Measurements from ENCODE around the gene APOA5. TPM values are rescaled to one million over a fixed set of nuclear protein-coding genes. Genes with fewer than 3 reads are reported as not detected.

Gene APOA5
- total and polyA plus RNA-seq, 4 donors = not detected

- Histone ChIP-seq H3K4me1 (ENCODE audit: control insufficient read depth in 1 of 2, insufficient read depth in 2 of 2, low read length in 2 of 2) (no peaks in the 10 kb centered on the region), H3K9me3 (ENCODE audit: control insufficient read depth, low read length) (no peaks in the 10 kb centered on the region), H3K27me3 (ENCODE audit: control insufficient read depth in 1 of 2, insufficient read depth in 2 of 2, low read length in 1 of 2) (no peaks in the 10 kb centered on the region), H3K36me3 (ENCODE audit: control insufficient read depth in 1 of 2, insufficient read depth in 2 of 2, low read length in 1 of 2) (no peaks in the 10 kb centered on the region), H3K4me3 (ENCODE audit: low read length in 2 of 2) (no peak overlapping the region), H3K27ac (ENCODE audit: low read depth in 1 of 2, low read length in 2 of 2) (no peak overlapping the region)
- ATAC-seq (ENCODE audit: low FRiP score) (no peak), DNase-seq (no peak)
- intact Hi-C loops (cut with DNase I) = loop anchor here (5.0 to 10.0 kb wide), 2 partner anchors 310 to 312 kb away; no protein-coding TSS in a partner anchor
- WGBS, 2 donors = 72 to 76% methylated on average over 2 of the region's 2 CpGs
These were observed 3.2 kb upstream of the APOA5 start for GRCh38 chr11:116794851-116795250.

- no peaks in the 10 kb centered on the region for H3K36me3 ChIP-seq (ENCODE audit: control insufficient read depth in 1 of 2, insufficient read depth in 2 of 2, low read length in 1 of 2)
- no peaks in the 10 kb centered on the region for H3K4me1 ChIP-seq (ENCODE audit: control insufficient read depth in 1 of 2, insufficient read depth in 2 of 2, low read length in 2 of 2)
- 95 to 100% methylated on average over 1 of the region's 1 CpG for WGBS, 2 donors
- H3K9me3 ChIP-seq (ENCODE audit: control insufficient read depth, low read length) = no peaks in the 10 kb centered on the region
- intact Hi-C loops (cut with DNase I) = loop anchor here (5.0 to 10.0 kb wide), 2 partner anchors 311 to 314 kb away; no protein-coding TSS in a partner anchor
- DNase-seq = no peak
- ATAC-seq (ENCODE audit: low FRiP score) = no peak
- H3K27me3 ChIP-seq (ENCODE audit: control insufficient read depth in 1 of 2, insufficient read depth in 2 of 2, low read length in 1 of 2) = no peaks in the 10 kb centered on the region
- no peak overlapping the region for H3K4me3 ChIP-seq (ENCODE audit: low read length in 2 of 2)
- no peak overlapping the region for H3K27ac ChIP-seq (ENCODE audit: low read depth in 1 of 2, low read length in 2 of 2)
These were observed 2.1 kb upstream of the APOA5 start for GRCh38 chr11:116793772-116794097.

- H3K27me3 ChIP-seq (ENCODE audit: control insufficient read depth in 1 of 2, insufficient read depth in 2 of 2, low read length in 1 of 2) = no peaks in the 10 kb centered on the region
- H3K9me3 ChIP-seq (ENCODE audit: control insufficient read depth, low read length) = no peaks in the 10 kb centered on the region
- no peak overlapping the region for H3K27ac ChIP-seq (ENCODE audit: low read depth in 1 of 2, low read length in 2 of 2)
- no peak overlapping the region for H3K4me3 ChIP-seq (ENCODE audit: low read length in 2 of 2)
- WGBS, 2 donors = 78 to 79% methylated on average over 8 of the region's 8 CpGs
- ATAC-seq (ENCODE audit: low FRiP score) = no peak
- H3K4me1 ChIP-seq (ENCODE audit: control insufficient read depth in 1 of 2, insufficient read depth in 2 of 2, low read length in 2 of 2) = no peaks in the 10 kb centered on the region
- DNase-seq = no peak
- no peaks in the 10 kb centered on the region for H3K36me3 ChIP-seq (ENCODE audit: control insufficient read depth in 1 of 2, insufficient read depth in 2 of 2, low read length in 1 of 2)
- intact Hi-C loops (cut with DNase I) = loop anchor here (5.0 to 10.0 kb wide), 2 partner anchors 312 to 314 kb away; no protein-coding TSS in a partner anchor
These were observed 1.4 kb upstream of the APOA5 start for GRCh38 chr11:116792869-116793771.

GRCh38 chr11:116792144-116792868 lies 627 bp upstream of the APOA5 start:
- 71 to 73% methylated on average over 8 of the region's 8 CpGs for WGBS, 2 donors
- no peaks in the 10 kb centered on the region for H3K9me3 ChIP-seq (ENCODE audit: control insufficient read depth, low read length)
- H3K27me3 ChIP-seq (ENCODE audit: control insufficient read depth in 1 of 2, insufficient read depth in 2 of 2, low read length in 1 of 2) = no peaks in the 10 kb centered on the region
- ATAC-seq (ENCODE audit: low FRiP score) (no peak), DNase-seq (no peak)
- no peaks in the 10 kb centered on the region for H3K36me3 ChIP-seq (ENCODE audit: control insufficient read depth in 1 of 2, insufficient read depth in 2 of 2, low read length in 1 of 2)
- H3K4me1 ChIP-seq (ENCODE audit: control insufficient read depth in 1 of 2, insufficient read depth in 2 of 2, low read length in 2 of 2) = no peaks in the 10 kb centered on the region
- intact Hi-C loops (cut with DNase I) = loop anchor here (5.0 to 10.0 kb wide), 2 partner anchors 312 to 315 kb away; no protein-coding TSS in a partner anchor
- H3K4me3 ChIP-seq (ENCODE audit: low read length in 2 of 2) = no peak overlapping the region
- H3K27ac ChIP-seq (ENCODE audit: low read depth in 1 of 2, low read length in 2 of 2) = no peak overlapping the region

DNA sequence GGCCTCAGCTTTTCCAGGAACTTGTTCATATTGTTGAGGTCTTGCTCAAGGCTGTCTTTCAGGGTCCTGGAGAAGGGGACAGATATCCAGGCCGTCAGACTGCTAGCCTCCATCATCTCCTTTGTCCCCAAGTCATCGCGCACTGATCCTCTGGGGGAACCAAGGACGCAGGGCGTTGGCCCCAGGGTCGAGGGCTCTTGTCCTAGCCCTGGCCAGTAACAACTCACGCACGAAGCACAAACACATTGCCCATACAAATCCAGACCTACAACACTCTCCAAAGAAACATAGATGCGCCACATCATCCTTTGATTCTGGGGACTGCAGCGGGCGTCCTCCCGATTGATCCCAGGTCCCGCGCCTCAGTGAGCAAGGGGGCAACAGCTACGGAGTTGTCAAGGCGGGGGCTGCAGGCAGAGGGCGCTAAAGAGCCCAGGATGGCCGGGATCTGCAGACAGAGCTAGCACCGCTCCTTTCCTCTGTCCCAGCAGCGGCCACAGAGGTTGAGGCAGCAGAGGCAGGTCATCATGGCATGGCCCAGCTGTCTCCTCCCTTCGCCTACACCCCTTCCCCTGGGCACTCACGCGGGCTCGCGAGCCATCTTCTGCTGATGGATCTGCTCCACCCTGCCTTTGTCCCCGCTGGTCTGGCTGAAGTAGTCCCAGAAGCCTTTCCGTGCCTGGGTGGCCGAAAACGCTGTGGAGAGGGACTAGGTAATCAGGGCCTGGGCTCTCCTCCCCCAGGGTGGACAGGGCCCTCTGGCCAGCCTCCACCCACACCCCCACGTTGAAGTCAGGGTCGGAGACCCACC lies 472 bp downstream of the APOA5 start:
- peak; percentile 87 to 93 for DNase-seq
- peak; percentile 83 for ATAC-seq (ENCODE audit: low FRiP score)
- no peaks in the 10 kb centered on the region for H3K36me3 ChIP-seq (ENCODE audit: control insufficient read depth in 1 of 2, insufficient read depth in 2 of 2, low read length in 1 of 2)
- no peak overlapping the region for H3K4me3 ChIP-seq (ENCODE audit: low read length in 2 of 2)
- WGBS, 2 donors = 21 to 23% methylated on average over 28 to 31 of the region's 31 CpGs
- intact Hi-C loops (cut with DNase I) = loop anchor here (2.0 to 10.0 kb wide), 3 partner anchors 46 to 316 kb away; partner anchors contain the start of gene APOA1 (in 1 of the 2)
- H3K9me3 ChIP-seq (ENCODE audit: control insufficient read depth, low read length) = no peaks in the 10 kb centered on the region
- H3K27ac ChIP-seq (ENCODE audit: low read depth in 1 of 2, low read length in 2 of 2) = no peak overlapping the region
- peaks cover 0 to 4% of the 10 kb centered on the region in 2 donors for H3K4me1 ChIP-seq (ENCODE audit: control insufficient read depth in 1 of 2, insufficient read depth in 2 of 2, low read length in 2 of 2)
- H3K27me3 ChIP-seq (ENCODE audit: control insufficient read depth in 1 of 2, insufficient read depth in 2 of 2, low read length in 1 of 2) = no peaks in the 10 kb centered on the region

DNA sequence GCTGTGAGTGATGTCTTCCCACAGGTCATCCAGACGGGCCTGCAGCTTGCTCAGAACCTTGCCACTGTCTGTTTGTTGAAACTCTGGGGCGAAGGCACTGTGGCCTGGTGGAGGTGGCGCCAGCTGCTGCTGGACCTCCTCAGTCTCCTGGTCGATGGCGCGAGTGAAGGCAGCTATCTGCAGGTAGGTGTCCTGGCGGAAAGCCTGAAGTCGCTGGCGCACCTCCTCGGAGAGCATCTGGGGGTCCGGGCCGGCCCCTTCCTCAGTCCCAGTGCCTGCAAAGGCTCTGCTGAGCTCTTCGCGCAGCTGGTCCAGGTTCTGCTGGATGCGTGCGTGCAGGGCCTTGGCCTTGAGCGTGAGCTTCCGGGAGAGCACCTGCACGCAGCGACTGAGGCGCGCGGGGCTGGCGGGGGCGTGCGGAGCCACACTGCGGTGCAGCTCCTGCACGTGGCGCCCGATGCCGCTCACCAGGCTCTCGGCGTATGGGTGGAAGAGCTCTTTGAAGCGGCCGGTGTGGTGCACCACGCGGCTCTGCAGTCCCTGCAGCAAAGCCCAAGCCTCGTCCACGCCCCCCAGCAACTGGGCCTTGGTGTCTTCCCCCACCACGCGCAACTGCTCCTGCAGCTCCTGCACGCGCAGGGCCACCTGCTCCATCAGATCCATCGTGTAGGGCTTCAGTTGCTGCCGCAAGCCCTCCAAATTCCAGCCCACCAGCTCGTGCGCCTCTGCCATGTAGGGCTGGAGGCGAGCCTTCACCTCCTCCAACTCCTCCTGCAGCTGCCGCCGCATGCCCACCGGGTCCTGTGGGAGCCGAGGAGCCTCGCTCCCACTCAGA lies 1.3 kb downstream of the APOA5 start:
- H3K4me3 ChIP-seq (ENCODE audit: low read length in 2 of 2) = no peak overlapping the region
- DNase-seq (no peak), ATAC-seq (ENCODE audit: low FRiP score) (no peak)
- peaks cover 0 to under 1% of the 10 kb centered on the region in 2 donors for H3K36me3 ChIP-seq (ENCODE audit: control insufficient read depth in 1 of 2, insufficient read depth in 2 of 2, low read length in 1 of 2)
- H3K27ac ChIP-seq (ENCODE audit: low read depth in 1 of 2, low read length in 2 of 2) = no peak overlapping the region
- intact Hi-C loops (cut with DNase I) = loop anchor here (2.0 to 10.0 kb wide), 3 partner anchors 46 to 317 kb away; partner anchors contain the start of gene APOA1 (in 1 of the 2)
- H3K4me1 ChIP-seq (ENCODE audit: control insufficient read depth in 1 of 2, insufficient read depth in 2 of 2, low read length in 2 of 2) = peaks cover 0 to 4% of the 10 kb centered on the region in 2 donors
- H3K9me3 ChIP-seq (ENCODE audit: control insufficient read depth, low read length) = no peaks in the 10 kb centered on the region
- no peaks in the 10 kb centered on the region for H3K27me3 ChIP-seq (ENCODE audit: control insufficient read depth in 1 of 2, insufficient read depth in 2 of 2, low read length in 1 of 2)
- 84 to 87% methylated on average over 53 of the region's 53 CpGs for WGBS, 2 donors

- no peak for DNase-seq
- H3K27me3 ChIP-seq (ENCODE audit: control insufficient read depth in 1 of 2, insufficient read depth in 2 of 2, low read length in 1 of 2) = no peaks in the 10 kb centered on the region
- intact Hi-C loops (cut with DNase I) = loop anchor here (5.0 kb wide), 2 partner anchors 48 to 443 kb away; partner anchors contain the start of genes APOA1 (in 1 of the 2), PCSK7 (in 1 of the 2) and RNF214 (in 1 of the 2)
- no peak overlapping the region for H3K27ac ChIP-seq (ENCODE audit: low read depth in 1 of 2, low read length in 2 of 2)
- peaks cover 0 to 5% of the 10 kb centered on the region in 2 donors for H3K36me3 ChIP-seq (ENCODE audit: control insufficient read depth in 1 of 2, insufficient read depth in 2 of 2, low read length in 1 of 2)
- no peak overlapping the region for H3K4me3 ChIP-seq (ENCODE audit: low read length in 2 of 2)
- H3K4me1 ChIP-seq (ENCODE audit: control insufficient read depth in 1 of 2, insufficient read depth in 2 of 2, low read length in 2 of 2) = peaks cover 0 to 4% of the 10 kb centered on the region in 2 donors
- 89 to 93% methylated on average over 4 of the region's 4 CpGs for WGBS, 2 donors
- H3K9me3 ChIP-seq (ENCODE audit: control insufficient read depth, low read length) = no peaks in the 10 kb centered on the region
- no peak for ATAC-seq (ENCODE audit: low FRiP score)
These were observed 2.7 kb downstream of the APOA5 start for GRCh38 chr11:116788975-116789374.

All from aorta (tissue), 5 donors.